Muscle of back (tissue), 11 donors: ENCODE results near the gene MARCHF2. TPM values are rescaled to one million over a fixed set of nuclear protein-coding genes. Genes with fewer than 3 reads are reported as not detected.
A peak's percentile ranks its signal among the peaks of the same experiment; 100 is the strongest.
"Not testable (repeated sequence)": the region's sequence is repeated elsewhere in the genome, so short reads cannot be mapped to it uniquely, and the experiment has no call there.

Source experiments
- DNase-seq, 3 donors: peaks; one replicate each; pipeline versions ENCODE4 v3.0.0 to v3.0.0-alpha.2; 2013
- polyA plus RNA-seq, 10 donors: library from polyadenylated mRNA; unstranded; fragments of 120-200 nt; gene quantifications; one replicate each; pipeline ENCODE4 v1.2.1, GENCODE V29; 2013; ENCODE audit not compliant: insufficient read length in 10 of 10

Gene MARCHF2
- polyA plus RNA-seq, 10 donors, result 10.9 to 19.0 (median 14.3) TPM

- DNase-seq, result not testable (repeated sequence)
Observed at GRCh38 chr19:8386419-8386818, 26.7 kb upstream of the MARCHF2 start.

- no peak for DNase-seq
Observed at GRCh38 chr19:8386990-8387389, 26.1 kb upstream of the MARCHF2 start.

- no peak for DNase-seq
Observed at GRCh38 chr19:8387688-8388611, 25.2 kb upstream of the MARCHF2 start.

GRCh38 chr19:8388612-8388958, 24.5 kb upstream of the MARCHF2 start:
- DNase-seq, result no peak

- peak; percentile 100 for DNase-seq
Observed at GRCh38 chr19:8389891-8390616, 23.1 kb upstream of the MARCHF2 start, which contains the start of gene RAB11B. TSS of gene RAB11B (plus strand) at chr19:8390360. CDS start at chr19:8390417, 57 bp downstream.

GRCh38 chr19:8390617-8390981, 22.5 kb upstream of the MARCHF2 start:
- DNase-seq, result peak; percentile 86 to 93 (median 91)

- no peak for DNase-seq
Observed at GRCh38 chr19:8391198-8392016, 21.7 kb upstream of the MARCHF2 start.

- no peak for DNase-seq
Observed at GRCh38 chr19:8392017-8392591, 21.0 kb upstream of the MARCHF2 start.

GRCh38 chr19:8393192-8393870, 19.8 kb upstream of the MARCHF2 start:
- DNase-seq, result no peak

GRCh38 chr19:8393871-8394250, 19.2 kb upstream of the MARCHF2 start:
- no peak for DNase-seq

- no peak for DNase-seq
Observed at GRCh38 chr19:8395621-8396082, 17.5 kb upstream of the MARCHF2 start.

GRCh38 chr19:8396185-8396562, 16.9 kb upstream of the MARCHF2 start:
- no peak for DNase-seq

- DNase-seq, result peak in 2 of 3 donors; percentile 49 to 56
Observed at GRCh38 chr19:8396563-8397203, 16.4 kb upstream of the MARCHF2 start.

GRCh38 chr19:8397271-8397670, 15.8 kb upstream of the MARCHF2 start:
- no peak for DNase-seq

GRCh38 chr19:8397746-8398310, 15.3 kb upstream of the MARCHF2 start:
- no peak for DNase-seq

GRCh38 chr19:8398311-8398771, 14.8 kb upstream of the MARCHF2 start:
- no peak for DNase-seq

- no peak for DNase-seq
Observed at GRCh38 chr19:8399681-8400188, 13.4 kb upstream of the MARCHF2 start.

- DNase-seq, result no peak
Observed at GRCh38 chr19:8401981-8402411, 11.1 kb upstream of the MARCHF2 start.

GRCh38 chr19:8403098-8403819, 9.8 kb upstream of the MARCHF2 start:
- DNase-seq, result no peak
